NCI-H526 (cell line): ENCODE measurements around the gene SGCD.
"Not testable (repeated sequence)": the region's sequence is repeated elsewhere in the genome, so short reads cannot be mapped to it uniquely, and the experiment has no call there.

ENCODE experiments used
- DNase-seq, 2 experiments: peaks; one replicate each; lab custom pipeline; 2025; lab: John Stamatoyannopoulos, UW

Gene SGCD

DNA sequence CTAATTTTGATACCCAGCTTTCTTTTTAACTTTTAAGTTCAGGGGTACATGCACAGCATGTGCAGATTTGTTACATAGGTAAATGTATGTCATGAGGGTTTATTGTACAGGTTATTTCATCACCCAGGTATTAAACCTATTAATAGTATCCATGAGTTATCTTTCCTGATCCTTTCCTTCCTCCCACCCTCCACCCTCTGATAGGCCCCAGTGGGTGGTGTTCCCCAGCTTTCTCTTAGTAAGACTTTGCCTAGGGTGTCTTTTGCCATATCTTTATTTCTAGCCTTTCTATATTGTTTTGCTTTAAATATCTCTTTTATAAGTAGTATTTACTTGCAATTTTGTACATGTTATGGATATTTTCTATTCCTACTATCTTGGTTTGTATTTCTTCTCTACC is 243.7 kb downstream of the SGCD start:
- DNase-seq = no peak

DNA sequence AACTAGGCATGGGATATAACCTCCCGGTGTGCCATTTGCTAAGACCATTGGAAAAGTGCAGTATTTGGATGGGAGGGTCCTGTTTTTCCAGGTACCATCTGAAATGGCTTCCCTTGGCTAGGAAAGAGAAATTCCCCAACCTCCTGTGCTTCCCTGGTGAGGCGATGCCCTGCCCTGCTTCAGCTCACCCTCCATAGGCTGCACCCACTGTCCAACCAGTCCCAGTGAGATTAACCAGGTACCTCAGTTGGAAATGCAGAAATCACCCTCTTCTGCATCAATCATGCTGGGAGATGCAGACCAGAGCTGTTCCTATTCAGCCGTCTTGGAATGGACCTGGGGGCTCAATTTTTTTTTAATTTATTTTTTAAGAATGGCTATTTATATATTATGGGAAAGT is 254.8 kb downstream of the SGCD start:
- no peak for DNase-seq

DNA sequence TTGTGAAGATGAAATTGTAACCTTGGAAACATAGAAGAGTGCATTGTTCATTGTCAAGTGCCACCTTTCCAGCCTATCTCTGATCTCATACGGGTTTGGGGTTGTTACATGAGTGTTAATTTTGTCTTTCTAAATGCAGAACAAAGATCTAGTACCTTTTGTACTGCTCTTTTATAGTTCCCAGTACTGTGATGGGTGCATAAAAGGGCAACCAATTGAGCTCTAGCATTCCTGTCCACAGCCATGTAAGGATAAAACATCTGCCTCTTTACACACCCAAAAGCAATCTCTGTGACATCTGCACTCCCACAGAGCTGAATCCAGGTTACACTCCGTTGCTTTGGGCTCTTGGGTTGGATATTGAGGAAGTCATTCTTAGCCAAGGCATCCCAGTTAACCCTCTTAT is 255.2 kb downstream of the SGCD start:
- no peak for DNase-seq

DNA sequence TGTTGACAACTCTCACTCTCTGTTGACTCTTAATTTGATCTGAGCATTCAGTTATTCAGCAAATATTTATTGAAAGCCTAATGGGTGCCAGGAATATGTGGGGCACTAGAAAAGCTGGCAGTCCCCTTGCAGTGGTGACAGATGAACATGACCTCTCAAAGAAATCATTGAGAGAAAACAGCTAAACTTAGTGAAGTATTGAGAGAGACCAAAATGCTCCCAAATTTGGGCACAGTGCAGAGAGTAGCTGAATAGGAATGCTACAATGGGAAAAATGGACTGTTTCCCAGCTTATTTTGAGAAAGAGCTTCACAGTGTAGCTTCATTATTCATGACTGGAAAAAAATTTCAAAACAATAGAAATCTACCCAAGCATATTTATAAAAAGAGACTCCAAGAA is 257.9 kb downstream of the SGCD start:
- DNase-seq = no peak

DNA sequence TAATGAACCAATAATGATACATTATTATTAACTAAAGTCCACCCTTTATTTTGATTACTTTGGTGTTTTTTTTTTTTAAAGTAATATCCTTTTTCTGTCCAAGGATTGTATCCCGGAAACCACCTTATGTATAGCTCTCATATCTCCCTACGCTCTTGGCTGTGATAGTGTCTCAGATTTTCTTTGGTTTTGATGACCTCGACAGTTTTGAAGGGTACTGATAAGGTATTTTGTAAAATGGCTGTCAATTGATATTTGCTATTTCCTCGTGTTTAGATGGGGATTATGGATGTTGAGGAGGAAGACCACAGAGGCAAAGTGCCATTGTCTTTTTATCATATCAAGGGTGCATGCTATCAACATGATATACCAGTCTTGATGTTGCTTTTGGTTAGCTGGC is 259.0 kb downstream of the SGCD start:
- no peak for DNase-seq

DNA sequence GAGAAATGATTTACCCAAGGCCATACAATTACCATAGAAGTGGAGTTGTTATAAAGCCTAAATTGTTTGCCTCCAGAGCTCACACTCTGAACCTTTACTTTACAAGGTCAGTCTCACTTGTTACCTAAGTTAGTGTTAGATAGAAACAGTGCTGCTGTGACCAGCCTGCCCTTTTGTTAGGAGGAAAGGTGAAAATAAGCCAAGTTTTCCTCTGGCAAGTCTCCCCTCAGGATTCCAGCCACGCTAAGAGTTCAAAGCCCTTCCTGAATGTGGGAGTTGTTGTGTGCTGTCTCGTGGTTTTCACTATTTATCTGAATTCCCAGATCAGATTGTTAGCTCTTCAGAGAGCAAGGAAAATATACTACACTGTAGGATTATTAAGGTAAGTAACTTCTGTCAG is 260.0 kb downstream of the SGCD start:
- DNase-seq = no peak

DNA sequence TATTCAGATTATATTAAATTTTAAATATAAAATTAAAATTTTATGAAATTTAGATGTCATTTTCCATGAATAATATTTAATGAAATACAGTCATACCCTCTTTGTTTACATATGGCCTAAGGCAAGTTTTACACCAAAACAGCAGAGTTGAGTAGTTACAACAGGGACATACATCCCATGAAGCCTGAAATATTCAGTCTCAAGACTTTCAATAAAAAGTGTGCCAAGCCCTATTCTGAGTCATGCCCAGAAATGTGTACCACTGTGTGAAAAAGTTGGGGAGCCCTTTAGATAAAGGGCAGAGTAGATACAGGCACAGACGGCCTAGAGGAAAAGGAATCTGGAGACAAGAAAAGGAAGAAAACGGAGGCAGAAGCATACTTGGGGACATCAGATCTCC is 261.3 kb downstream of the SGCD start:
- DNase-seq = no peak

DNA sequence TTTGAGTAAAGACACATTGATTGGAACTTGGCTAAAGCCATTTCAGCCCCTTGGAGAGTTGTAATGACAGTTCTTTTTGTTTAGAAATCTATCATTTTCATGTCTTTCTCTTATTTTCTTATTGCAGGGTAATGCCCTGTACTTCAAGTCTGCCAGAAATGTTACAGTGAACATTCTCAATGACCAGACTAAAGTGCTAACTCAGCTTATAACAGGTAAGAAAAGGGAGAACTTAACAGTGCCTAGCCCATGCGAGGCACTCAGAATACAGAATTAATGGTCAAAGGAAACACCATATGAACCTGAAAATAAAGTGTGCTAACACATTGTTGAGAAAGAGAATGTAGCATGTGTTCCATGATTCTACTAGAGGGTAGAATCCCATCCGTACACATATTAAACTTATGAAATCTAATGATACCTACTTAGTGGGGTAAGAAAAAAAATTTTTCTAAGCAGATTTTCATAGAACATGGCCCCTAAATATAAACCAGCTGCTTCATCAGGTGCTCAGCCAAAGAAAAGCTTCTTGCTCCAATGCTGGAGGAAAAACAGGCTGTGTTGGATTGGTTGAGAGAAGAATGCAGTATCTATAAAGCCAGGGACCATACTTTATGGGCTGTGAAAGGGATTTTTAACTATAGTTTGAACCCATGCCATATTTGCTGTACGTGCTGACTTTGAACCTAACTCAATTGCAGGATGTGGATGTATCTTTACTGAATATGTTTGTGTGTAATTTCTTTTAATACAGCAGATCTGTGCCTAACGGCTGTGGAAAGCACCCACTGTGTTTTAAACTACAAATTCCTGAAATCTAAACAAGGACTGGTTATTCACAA is 262.4 kb downstream of the SGCD start:
- DNase-seq = no peak

DNA sequence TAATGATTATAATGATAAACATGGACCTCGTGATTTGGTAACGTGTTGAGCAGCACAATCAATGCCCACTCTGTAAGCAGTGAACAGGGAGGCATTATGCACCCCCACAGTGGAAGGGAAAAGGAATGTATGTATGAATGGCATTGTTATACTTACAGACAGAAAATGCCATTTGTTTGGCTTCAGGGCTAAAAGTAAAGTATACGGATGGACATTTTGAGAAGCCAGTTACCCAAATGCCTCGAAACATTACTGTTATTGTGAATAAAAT is 262.9 kb downstream of the SGCD start:
- no peak for DNase-seq

DNA sequence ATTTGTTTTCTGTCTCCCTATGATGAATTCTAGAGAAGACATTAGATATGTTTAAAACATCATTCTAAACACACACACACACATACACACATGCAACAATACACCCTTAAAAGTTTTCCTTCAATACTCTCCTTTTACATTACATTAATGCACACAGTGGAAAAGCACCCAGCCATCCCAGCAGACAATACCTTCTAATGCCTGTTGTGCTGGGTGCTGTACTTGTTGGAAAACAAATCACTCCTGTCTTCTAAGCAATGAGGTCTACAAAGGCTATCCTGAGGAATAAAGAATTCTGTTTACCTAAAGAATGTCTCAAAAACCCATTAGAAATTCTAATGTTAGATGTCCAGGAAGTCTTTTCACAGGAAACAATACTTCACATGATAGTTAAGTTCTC is 264.0 kb downstream of the SGCD start:
- no peak for DNase-seq

DNA sequence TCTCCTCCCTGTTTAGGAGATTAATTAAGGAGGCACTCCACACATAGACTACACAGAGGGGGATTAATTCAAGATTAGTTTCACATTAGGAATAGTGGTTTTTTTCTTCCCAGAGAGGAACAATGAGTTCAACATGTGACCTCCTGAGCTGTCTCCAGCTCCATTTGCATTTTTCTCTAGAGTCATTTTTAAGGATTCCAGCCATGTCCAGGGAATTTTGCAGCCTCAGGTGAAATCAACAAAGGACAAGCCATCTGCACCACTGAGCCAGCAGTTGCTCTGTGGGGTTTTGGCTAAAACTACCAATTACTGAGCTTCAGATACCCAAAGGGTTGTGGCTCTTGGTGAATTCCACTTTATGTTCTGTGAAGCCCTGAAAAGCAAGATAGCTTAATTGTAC is 264.7 kb downstream of the SGCD start:
- DNase-seq = no peak

DNA sequence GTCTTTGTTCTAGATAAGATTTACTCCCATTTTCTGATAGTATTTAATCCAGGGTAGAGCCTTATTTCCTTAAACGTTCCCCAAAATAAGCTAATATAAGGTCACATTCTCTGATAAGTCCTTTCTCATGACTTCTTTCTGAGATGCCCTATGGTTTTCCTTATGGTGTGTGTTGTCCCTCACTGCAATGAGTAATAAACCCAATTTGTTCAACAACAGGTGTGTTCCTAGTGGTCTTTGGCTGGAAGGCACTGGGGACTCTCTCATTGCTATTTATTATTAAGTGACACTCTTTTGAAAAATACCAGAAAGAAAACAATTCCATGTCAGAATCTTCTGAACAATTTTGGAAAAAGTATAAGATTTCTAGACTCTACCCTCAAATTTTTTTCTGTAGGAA is 266.6 kb downstream of the SGCD start:
- DNase-seq = no peak

DNA sequence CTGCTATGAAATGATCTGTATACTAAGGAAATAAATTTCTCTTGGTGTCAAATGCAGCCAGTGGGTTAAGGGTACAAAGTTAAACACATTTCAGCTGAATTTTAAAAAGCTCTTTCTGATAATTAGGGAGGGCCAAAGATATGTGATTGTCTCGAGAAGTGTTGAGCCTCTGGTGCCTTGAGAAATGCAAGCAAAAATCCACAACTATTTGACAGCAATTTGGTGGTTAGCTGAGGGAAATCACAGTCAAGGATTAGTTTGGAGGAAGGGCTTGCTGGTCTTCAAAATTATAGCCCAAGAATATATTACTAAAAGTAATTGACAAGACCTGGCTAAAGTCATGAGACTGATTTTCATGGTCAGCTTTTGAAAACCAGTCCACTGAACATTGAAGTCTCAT is 267.4 kb downstream of the SGCD start:
- DNase-seq = no peak

DNA sequence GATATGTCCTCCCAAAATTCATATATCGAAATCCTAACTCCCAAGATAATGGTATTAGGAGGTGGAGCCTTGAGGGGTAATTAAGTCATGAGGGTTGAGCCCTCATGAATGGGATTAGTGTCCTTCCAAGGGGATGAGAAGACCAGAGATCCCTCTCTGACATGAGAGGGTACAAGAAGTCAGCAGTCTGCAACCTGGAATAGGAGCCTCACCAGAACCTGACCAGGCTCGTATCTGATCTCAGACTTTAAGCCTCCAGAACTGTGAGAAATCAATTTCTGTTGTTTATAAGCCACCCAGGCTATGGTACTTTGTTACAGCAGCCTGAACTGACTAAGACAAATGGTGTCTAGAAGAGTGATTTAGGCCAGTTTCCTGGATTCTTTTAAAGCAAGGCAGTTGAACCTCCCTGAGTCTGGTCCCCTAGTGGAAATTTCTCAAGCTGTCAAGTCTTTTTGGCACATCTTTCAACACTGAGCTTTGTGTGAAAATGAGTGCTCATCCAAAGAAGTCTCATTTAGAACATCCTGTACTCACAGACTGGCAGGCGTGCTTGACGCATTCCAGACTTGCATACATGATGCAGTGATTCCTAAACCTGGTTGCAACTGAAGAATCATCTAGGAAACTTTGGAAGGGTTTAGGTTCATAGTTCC is 268.3 kb downstream of the SGCD start:
- no peak for DNase-seq

DNA sequence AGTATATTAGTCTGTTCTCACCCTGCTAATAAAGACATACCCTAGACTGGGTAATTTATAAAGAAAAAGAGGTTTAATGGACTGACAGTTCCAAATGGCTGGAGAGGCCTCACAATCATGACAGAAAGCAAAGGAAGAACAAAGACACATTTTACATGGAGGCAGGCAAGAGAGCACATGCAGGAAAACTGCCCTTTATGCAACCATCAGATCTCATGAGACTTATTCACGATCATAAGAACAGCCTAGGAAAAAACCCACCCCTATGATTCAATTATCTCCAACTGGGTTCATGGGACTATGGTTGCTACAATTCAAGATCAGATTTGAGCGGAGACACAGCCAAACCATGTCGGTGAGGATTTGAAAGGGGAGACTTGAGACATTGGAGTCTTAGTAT is 270.3 kb downstream of the SGCD start:
- DNase-seq = no peak

DNA sequence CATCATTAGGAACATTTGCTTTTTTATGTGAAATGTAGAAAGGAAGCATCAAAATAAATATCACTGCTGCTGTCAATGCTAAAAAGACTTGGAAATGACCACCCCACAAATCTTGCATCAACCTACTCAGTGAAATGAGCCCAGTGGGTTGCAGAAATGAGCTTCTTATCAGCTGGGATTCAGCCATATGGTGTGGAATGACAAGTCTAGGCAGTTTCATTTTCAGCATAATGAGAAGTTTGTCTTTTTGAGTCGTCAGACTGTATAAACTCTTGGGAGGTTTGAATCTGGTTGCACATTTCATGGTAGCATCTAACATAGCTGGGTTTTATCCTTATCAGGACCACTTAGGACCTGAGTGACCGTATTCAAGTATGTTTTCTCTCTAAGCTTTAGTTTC is 272.0 kb downstream of the SGCD start:
- no peak for DNase-seq

DNA sequence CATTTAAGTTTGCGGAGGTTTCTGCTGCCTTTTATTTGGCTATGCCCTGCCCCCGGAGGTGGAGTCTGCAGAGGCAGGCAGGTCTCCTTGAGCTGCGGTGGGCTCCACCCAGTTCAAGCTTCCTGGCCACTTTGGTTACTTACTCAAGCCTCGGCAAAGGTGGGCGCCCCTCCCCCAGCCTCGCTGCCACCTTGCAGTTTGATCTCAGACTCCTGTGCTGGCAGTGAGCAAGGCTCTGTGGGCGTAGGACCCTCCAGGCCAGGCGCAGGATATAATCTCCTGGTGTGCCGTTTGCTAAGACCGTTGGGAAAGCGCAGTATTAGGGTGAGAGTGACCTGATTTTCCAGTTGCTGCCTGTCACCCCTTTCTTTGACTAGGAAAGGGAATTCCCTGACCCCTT is 283.6 kb downstream of the SGCD start:
- not testable (repeated sequence) for DNase-seq

DNA sequence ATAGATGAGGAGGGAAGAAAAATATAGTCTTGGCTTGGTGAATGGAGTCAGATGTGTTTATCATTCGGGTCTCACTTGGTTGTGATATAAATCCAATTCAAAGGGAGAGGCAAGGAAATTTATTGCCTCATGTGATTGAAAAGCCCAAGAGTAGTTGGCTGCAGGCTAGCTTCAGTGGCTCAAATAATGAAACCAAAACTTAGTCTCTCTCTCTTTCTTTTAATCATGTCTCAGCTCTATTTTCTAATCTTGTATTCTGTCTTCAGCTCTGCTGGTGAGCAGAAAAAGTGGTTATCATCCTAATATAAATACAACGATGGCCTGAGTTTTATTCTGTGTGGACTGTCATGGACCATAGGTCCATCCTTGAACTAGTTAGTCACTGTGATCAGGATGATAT is 288.9 kb downstream of the SGCD start:
- no peak for DNase-seq

DNA sequence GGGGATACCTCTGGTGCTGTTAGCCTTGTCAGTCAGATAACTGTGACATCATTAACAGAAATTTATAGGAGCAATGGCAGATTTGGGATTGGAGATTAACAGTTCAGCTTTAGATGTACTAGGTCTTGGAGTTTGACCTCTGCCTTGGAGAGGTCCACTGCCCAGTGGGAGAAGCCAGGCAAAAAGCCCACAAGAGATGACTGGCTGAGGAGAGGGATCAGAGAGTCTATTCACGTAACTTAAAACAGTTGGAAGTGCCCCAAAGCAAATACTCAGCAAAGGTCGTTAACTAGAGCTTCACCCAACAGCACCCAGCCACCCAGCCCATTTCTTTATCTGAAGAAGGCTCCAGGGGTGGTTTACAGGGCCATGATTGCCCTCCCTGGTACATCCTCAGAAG is 290.5 kb downstream of the SGCD start:
- no peak for DNase-seq

DNA sequence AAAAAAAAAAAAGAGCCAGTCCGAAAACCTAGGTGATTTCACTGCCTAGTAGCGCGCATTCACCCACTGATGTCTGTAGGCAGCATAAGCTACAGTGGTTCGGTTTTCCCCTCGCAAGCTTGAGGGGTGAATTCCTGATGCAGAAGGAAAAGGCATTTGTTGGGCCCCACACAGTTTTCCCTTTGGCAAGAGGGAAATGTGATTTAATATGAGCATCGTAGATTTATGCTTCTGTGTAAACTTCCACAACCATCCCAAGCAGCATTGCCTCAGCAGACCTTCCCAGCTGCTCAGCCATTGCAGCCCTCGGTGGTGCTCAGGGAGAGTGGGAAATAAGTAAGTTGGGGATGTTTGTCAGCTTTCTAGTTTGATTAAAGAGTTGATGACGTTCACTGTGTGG is 291.6 kb downstream of the SGCD start:
- no peak for DNase-seq

DNA sequence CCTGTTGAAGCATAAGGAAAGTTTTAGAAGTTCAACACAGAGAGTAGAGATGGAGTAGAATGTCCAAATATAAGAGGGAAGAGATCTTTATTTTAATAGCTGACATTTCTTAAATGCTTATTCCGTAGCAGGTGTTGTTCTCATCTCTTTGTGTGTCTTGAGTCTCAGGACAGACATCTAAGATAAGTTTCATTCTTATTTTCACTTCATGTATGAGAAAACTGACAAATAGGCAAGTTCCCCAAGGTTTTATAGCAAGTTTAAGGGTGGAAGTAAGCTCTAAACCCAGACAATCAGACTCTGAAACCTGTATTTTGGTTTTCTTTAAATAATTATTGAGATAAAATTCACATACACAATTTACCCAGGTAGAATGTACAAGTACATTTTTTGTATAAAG is 294.8 kb downstream of the SGCD start:
- DNase-seq = no peak

DNA sequence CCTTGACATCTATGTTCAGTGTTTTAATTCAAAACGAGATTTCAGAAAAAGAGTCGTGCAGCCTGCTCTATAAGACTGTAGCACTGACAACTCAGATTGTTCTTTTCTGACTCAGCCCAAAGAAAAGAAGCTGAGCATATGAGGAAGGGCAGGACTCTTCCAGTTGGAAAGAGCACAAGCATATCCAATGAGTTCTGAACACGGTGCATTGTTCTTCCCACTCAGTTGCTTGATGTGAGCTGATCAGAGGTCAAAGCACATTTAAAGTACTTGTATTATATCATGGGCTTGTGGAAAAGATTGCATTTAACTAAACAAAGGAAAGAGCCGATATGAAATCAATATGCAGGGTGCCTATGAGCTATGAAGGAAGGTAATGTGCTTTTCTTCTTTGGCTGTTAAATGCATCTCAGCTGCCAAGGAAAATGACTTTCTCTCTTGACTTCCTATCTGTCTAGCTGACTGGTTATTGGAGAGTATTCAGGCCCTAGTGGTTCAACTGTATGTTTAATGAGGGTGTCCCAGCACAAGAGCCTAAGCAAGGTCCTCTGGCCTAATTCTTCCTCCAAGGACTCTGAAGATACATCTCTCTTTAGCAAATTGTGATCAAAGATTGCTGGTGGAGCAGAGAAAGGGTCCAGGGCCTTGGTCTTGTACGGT is 296.5 kb downstream of the SGCD start:
- DNase-seq = no peak

DNA sequence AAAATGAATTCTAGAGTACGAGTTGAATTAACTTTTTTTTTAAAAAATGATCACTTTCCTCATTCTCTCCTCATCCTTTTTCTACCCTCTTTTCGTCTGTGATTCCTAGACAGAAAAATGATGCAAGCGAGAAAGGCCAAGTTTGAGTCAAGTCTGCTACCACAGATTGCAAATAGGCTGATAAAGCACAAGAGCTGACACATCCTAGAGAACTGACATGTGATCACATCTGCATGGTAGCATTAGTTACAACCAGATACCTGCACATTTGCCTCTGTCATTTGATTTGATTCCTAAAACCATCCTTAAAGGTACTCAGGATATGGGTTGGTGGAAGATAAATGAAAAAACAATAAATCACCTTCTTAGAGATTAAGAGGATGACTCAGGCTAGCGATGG is 297.7 kb downstream of the SGCD start:
- DNase-seq = no peak

DNA sequence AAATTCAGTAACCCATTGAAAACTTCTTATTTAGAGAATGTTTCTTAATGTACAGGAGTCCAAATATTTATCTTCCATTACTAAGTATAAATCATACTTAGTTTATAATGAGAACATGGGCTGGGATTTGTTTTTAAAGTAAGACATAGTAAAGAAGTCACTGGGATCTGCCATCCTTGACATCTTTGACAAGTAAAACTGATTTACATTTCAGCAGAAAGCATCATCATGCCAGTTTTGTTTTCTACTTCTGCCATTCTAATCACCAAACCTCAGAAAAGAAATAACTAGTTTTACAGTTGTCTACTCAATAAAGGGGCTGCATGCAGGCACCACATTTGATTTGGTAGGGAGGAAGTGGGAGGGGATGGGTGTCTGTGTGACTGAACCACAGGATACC is 301.5 kb downstream of the SGCD start:
- DNase-seq = no peak
